ENCODE measurements around the gene PARVG.

Gene PARVG

GRCh38 chr22:44167501-44167900, 13.2 kb upstream of the PARVG start:
- Histone ChIP-seq H3K4me3 (ENCODE audit: low read depth, low read length) (no peak overlapping the region), H3K36me3 (ENCODE audit: control insufficient read depth, insufficient read depth, low read length) (no peaks in the 10 kb centered on the region), H3K27me3 (ENCODE audit: control insufficient read depth, insufficient read depth, low read length) (no peaks in the 10 kb centered on the region), H3K9ac (no peak overlapping the region), H3K4me2 (ENCODE audit: low read length) (no peak overlapping the region), H3K9me3 (ENCODE audit: control insufficient read depth, low read length) (no peaks in the 10 kb centered on the region), H3K79me2 (no peaks in the 10 kb centered on the region), H3K4me1 (no peaks in the 10 kb centered on the region), H2AFZ (no peak overlapping the region), H3K27ac (no peak overlapping the region)
- no peak for TF ChIP-seq CTCF (IDR thresholded peaks at IDR 0.05)

GRCh38 chr22:44168206-44168605, 12.5 kb upstream of the PARVG start:
- H3K4me1 ChIP-seq = no peaks in the 10 kb centered on the region
- no peak overlapping the region for H3K9ac ChIP-seq
- H3K27ac ChIP-seq = no peak overlapping the region
- H3K4me2 ChIP-seq (ENCODE audit: low read length) = no peak overlapping the region
- H3K79me2 ChIP-seq = no peaks in the 10 kb centered on the region
- no peaks in the 10 kb centered on the region for H3K27me3 ChIP-seq (ENCODE audit: control insufficient read depth, insufficient read depth, low read length)
- H3K9me3 ChIP-seq (ENCODE audit: control insufficient read depth, low read length) = no peaks in the 10 kb centered on the region
- no peak overlapping the region for H3K4me3 ChIP-seq (ENCODE audit: low read depth, low read length)
- no peak overlapping the region for H2AFZ ChIP-seq
- H3K36me3 ChIP-seq (ENCODE audit: control insufficient read depth, insufficient read depth, low read length) = no peaks in the 10 kb centered on the region
- TF ChIP-seq CTCF (IDR thresholded peaks at IDR 0.05) = no peak

- Histone ChIP-seq H3K27me3 (ENCODE audit: control insufficient read depth, insufficient read depth, low read length) (no peaks in the 10 kb centered on the region), H3K9me3 (ENCODE audit: control insufficient read depth, low read length) (no peaks in the 10 kb centered on the region), H3K79me2 (no peaks in the 10 kb centered on the region), H3K4me2 (ENCODE audit: low read length) (no peak overlapping the region), H3K9ac (no peak overlapping the region), H3K4me3 (ENCODE audit: low read depth, low read length) (no peak overlapping the region), H3K36me3 (ENCODE audit: control insufficient read depth, insufficient read depth, low read length) (no peaks in the 10 kb centered on the region), H3K4me1 (no peaks in the 10 kb centered on the region), H2AFZ (no peak overlapping the region), H3K27ac (no peak overlapping the region)
- no peak for TF ChIP-seq CTCF (IDR thresholded peaks at IDR 0.05)
Measured at GRCh38 chr22:44170470-44170869, 10.3 kb upstream of the PARVG start.

- no peaks in the 10 kb centered on the region for H3K9me3 ChIP-seq (ENCODE audit: control insufficient read depth, low read length)
- no peak for TF ChIP-seq CTCF (IDR thresholded peaks at IDR 0.05)
- H3K27ac ChIP-seq = no peak overlapping the region
- no peak overlapping the region for H3K9ac ChIP-seq
- no peaks in the 10 kb centered on the region for H3K36me3 ChIP-seq (ENCODE audit: control insufficient read depth, insufficient read depth, low read length)
- H3K4me2 ChIP-seq (ENCODE audit: low read length) = no peak overlapping the region
- no peaks in the 10 kb centered on the region for H3K79me2 ChIP-seq
- H3K27me3 ChIP-seq (ENCODE audit: control insufficient read depth, insufficient read depth, low read length) = no peaks in the 10 kb centered on the region
- no peak overlapping the region for H2AFZ ChIP-seq
- H3K4me3 ChIP-seq (ENCODE audit: low read depth, low read length) = no peak overlapping the region
- no peaks in the 10 kb centered on the region for H3K4me1 ChIP-seq
Measured at GRCh38 chr22:44171561-44171960, 9.2 kb upstream of the PARVG start.

- Histone ChIP-seq H3K27me3 (ENCODE audit: control insufficient read depth, insufficient read depth, low read length) (no peaks in the 10 kb centered on the region), H3K4me3 (ENCODE audit: low read depth, low read length) (no peak overlapping the region), H3K4me2 (ENCODE audit: low read length) (no peak overlapping the region), H3K36me3 (ENCODE audit: control insufficient read depth, insufficient read depth, low read length) (no peaks in the 10 kb centered on the region), H3K4me1 (no peaks in the 10 kb centered on the region), H2AFZ (no peak overlapping the region), H3K9ac (no peak overlapping the region), H3K9me3 (ENCODE audit: control insufficient read depth, low read length) (no peaks in the 10 kb centered on the region), H3K27ac (no peak overlapping the region), H3K79me2 (no peaks in the 10 kb centered on the region)
- no peak for TF ChIP-seq CTCF (IDR thresholded peaks at IDR 0.05)
Measured at GRCh38 chr22:44172370-44173108, 8.2 kb upstream of the PARVG start.

Data from parathyroid adenoma (tissue), 2 donors.